Measurements from ENCODE around the gene ASB1. TPM values are rescaled to one million over a fixed set of nuclear protein-coding genes. Genes with fewer than 3 reads are reported as not detected.

The ASB1 gene, protein sequence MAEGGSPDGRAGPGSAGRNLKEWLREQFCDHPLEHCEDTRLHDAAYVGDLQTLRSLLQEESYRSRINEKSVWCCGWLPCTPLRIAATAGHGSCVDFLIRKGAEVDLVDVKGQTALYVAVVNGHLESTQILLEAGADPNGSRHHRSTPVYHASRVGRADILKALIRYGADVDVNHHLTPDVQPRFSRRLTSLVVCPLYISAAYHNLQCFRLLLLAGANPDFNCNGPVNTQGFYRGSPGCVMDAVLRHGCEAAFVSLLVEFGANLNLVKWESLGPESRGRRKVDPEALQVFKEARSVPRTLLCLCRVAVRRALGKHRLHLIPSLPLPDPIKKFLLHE
- 42.2 and 57.6 TPM in 2 replicates for total RNA-seq

DNA sequence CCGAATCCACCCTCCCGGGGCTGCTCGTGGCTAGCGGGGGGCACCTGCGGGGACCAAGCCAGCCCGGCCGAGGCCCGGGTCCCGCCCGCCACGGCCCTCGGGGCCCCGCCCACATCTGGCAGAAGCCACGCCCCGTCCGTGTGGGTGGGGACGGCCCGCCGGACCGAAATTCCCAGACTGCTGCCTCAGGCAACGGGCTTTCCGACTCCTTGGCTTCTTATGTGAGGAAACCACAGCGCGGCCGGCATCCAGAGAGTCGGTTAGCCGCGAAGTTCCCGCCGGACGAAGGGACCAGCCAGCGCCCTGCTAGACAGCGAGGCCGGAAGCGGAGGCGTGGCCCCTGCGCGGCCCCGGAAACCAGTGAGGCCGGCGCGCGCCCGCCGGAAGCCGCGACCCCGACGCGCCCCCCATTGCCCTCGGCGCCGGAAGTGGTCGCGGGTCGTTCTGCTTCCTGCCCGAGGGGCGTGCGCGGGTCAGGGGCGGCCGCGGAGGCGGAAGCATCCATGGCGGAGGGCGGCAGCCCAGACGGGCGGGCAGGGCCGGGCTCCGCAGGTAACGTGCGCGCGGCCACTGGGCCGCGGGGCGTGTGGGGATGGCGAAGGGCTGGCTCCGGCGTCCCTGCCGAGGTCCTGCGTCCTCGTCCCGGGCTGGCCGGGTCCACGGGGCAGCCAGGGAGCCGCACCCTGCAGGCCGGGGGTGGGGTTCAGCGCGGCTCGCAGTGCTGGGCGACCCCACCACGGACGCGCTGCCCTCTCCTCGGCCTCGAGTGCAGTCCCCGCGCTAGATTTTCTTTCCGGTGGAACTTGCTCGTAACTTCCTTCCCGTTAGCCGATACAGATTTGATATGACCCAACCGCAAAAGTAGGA, at the start of gene ASB1:
Gene ASB1, plus strand, starts transcription at position 360 of the 867 bp plus-strand sequence. Its CDS starts 144 bp downstream, at position 504.

Small RNA genes lying within 50 kb of the gene (small RNA-seq; reads per million reads assigned to genes)
- not detected for gene RNU6-234P (ENCODE audit: low replicate concordance)

Other genes starting within 250 kb of the ASB1 start
- gene ILKAP, start 223.2 kb upstream of the ASB1 start, total RNA-seq, result 20.6 and 21.2 TPM in 2 replicates
- 3.9 and 9.6 TPM in 2 replicates for gene HES6, start 186.9 kb upstream of the ASB1 start, total RNA-seq
- 5.9 and 9.4 TPM in 2 replicates for gene PER2, start 138.3 kb upstream of the ASB1 start, total RNA-seq
- gene TRAF3IP1, start 106.4 kb upstream of the ASB1 start, total RNA-seq, result 7.3 and 9.2 TPM in 2 replicates

All from placental pericyte (primary cell).